UCSD-AML1 (cell line): ENCODE results near the gene ZMAT5.

Experiments
- DNase-seq: peaks from one replicate; lab custom pipeline; 2025; ENCODE audit not compliant: unreplicated experiment; lab: John Stamatoyannopoulos, UW

Gene ZMAT5

GRCh38 chr22:29710922-29711593, 55.7 kb downstream of the ZMAT5 start:
- no peak for DNase-seq

GRCh38 chr22:29710193-29710592, 56.6 kb downstream of the ZMAT5 start:
- DNase-seq = no peak

- DNase-seq = no peak
These were observed 59.3 kb downstream of the ZMAT5 start for GRCh38 chr22:29707471-29707870.

GRCh38 chr22:29707010-29707409, 59.8 kb downstream of the ZMAT5 start:
- no peak for DNase-seq

- no peak for DNase-seq
These were observed 60.3 kb downstream of the ZMAT5 start for GRCh38 chr22:29706486-29706885.

- DNase-seq = no peak
These were observed 61.2 kb downstream of the ZMAT5 start for GRCh38 chr22:29705651-29706050.

GRCh38 chr22:29704528-29705285, 62.1 kb downstream of the ZMAT5 start:
- DNase-seq = no peak

- no peak for DNase-seq
These were observed 63.1 kb downstream of the ZMAT5 start for GRCh38 chr22:29703569-29704195.

- DNase-seq = no peak
These were observed 63.8 kb downstream of the ZMAT5 start for GRCh38 chr22:29702931-29703501.

GRCh38 chr22:29702000-29702930, 64.5 kb downstream of the ZMAT5 start:
- DNase-seq = no peak

GRCh38 chr22:29701155-29701999, 65.4 kb downstream of the ZMAT5 start:
- DNase-seq = no peak

GRCh38 chr22:29700900-29701154, 66.0 kb downstream of the ZMAT5 start:
- DNase-seq = no peak

GRCh38 chr22:29700206-29700899, 66.5 kb downstream of the ZMAT5 start:
- DNase-seq = no peak

GRCh38 chr22:29697853-29698598, 68.8 kb downstream of the ZMAT5 start:
- DNase-seq = no peak

- no peak for DNase-seq
These were observed 71.5 kb downstream of the ZMAT5 start for GRCh38 chr22:29695129-29695926.

- no peak for DNase-seq
These were observed 73.1 kb downstream of the ZMAT5 start for GRCh38 chr22:29693671-29694070.

GRCh38 chr22:29693161-29693560, 73.6 kb downstream of the ZMAT5 start:
- DNase-seq = no peak

- no peak for DNase-seq
These were observed 74.5 kb downstream of the ZMAT5 start for GRCh38 chr22:29692327-29692640.
